ENCODE measurements around the gene PLAC1. TPM values are rescaled to one million over a fixed set of nuclear protein-coding genes. Genes with fewer than 3 reads are reported as not detected.

PLAC1 gene
- total and polyA plus RNA-seq, 7 donors: 0.06 to 1.4 TPM; not detected in 5

DNA sequence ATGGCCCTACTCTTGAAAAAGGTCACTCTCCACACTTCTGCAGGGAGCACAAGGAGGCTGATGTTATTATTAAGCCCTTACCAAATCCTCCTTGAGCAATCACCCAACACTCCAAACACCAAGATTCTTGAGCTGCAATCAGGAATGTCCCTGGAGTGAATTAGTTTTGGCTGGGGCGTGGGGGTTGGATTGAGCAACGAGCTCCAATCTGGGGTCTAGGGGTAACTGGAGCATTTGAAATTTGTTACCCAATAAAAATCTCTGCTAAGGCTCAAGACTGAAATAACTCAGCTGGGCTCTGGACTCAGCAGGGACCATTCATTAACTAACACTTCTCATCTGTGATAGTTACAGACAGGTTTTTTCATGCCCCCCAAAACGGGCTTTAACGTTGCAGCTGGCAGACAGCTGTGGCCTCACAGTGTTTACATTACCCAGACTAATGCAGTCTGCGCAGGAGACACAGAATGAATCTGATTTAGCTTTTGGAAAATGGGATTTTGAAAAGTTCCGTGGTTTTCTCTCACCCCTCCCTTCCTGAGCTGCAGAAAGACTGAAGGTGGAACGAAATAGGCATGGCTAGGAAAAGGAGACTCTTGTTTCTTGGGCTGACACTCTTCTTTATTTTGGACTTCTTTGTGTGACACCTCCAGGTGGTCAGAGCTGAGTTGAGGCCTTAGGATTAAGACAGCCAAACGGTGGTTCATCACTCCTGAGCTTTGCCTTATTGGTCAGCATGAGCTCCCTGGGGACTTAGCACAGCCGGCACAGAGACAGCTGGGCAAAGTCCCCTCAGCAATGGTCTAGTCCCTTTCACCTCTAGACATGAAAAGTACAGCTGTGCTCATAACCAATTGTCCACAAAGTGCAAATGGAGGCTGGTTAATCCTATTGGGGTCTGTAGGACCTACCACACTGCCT is 26.6 kb downstream of the PLAC1 start:
- 55 to 64% methylated on average over 9 of the region's 9 CpGs for WGBS, 2 donors
- intact Hi-C loops (cut with DNase I): no loop called here
- Histone ChIP-seq H3K27ac (peak overlapping the region in 1 of 4 donors; percentile 18), H3K9me3 (no peaks in the 10 kb centered on the region), H3K4me1 (no peaks in the 10 kb centered on the region), H3K36me3 (no peaks in the 10 kb centered on the region), H3K4me3 (no peak overlapping the region), H3K27me3 (no peaks in the 10 kb centered on the region)
- DNase-seq: peak; percentile 81
- TF ChIP-seq POLR2A (IDR thresholded peaks at IDR 0.05): no peak
- peak in 1 of 4 donors; percentile 7 for TF ChIP-seq POLR2AphosphoS5 (IDR thresholded peaks at IDR 0.05)
- TF ChIP-seq, protein P1, sequence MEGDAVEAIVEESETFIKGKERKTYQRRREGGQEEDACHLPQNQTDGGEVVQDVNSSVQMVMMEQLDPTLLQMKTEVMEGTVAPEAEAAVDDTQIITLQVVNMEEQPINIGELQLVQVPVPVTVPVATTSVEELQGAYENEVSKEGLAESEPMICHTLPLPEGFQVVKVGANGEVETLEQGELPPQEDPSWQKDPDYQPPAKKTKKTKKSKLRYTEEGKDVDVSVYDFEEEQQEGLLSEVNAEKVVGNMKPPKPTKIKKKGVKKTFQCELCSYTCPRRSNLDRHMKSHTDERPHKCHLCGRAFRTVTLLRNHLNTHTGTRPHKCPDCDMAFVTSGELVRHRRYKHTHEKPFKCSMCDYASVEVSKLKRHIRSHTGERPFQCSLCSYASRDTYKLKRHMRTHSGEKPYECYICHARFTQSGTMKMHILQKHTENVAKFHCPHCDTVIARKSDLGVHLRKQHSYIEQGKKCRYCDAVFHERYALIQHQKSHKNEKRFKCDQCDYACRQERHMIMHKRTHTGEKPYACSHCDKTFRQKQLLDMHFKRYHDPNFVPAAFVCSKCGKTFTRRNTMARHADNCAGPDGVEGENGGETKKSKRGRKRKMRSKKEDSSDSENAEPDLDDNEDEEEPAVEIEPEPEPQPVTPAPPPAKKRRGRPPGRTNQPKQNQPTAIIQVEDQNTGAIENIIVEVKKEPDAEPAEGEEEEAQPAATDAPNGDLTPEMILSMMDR (IDR thresholded peaks at IDR 0.05): no peak
- TF ChIP-seq EP300 (IDR thresholded peaks at IDR 0.05): no peak

DNA sequence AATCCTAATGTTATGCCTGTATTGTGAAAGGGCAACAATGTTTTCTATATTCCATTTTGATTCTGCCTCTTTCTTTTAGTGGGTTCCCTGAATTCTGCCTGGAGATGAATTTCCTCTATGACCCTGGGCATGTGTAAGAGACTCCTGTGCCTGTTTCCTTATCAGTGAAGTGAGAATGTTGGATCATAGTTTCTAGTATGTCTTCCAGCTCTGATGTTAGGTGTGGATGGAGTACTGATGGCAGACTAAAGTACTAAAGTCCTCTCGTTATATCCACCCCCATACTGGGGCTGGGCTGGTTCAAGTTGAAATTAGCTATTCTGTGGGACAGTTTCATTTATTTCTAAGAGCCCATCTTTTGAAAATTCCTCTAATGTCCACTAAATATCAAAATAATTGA is 29.6 kb downstream of the PLAC1 start:
- Histone ChIP-seq H3K27ac (no peak overlapping the region), H3K4me1 (no peaks in the 10 kb centered on the region), H3K4me3 (no peak overlapping the region), H3K36me3 (no peaks in the 10 kb centered on the region), H3K27me3 (no peaks in the 10 kb centered on the region), H3K9me3 (no peaks in the 10 kb centered on the region)
- intact Hi-C loops (cut with DNase I): no loop called here
- WGBS, 2 donors: 88 to 96% methylated on average over 1 of the region's 1 CpG
- TF ChIP-seq EP300 (IDR thresholded peaks at IDR 0.05) (no peak), POLR2A (IDR thresholded peaks at IDR 0.05) (no peak), POLR2AphosphoS5 (IDR thresholded peaks at IDR 0.05) (no peak)
- TF ChIP-seq, protein P1 (IDR thresholded peaks at IDR 0.05): no peak
- no peak for DNase-seq

DNA sequence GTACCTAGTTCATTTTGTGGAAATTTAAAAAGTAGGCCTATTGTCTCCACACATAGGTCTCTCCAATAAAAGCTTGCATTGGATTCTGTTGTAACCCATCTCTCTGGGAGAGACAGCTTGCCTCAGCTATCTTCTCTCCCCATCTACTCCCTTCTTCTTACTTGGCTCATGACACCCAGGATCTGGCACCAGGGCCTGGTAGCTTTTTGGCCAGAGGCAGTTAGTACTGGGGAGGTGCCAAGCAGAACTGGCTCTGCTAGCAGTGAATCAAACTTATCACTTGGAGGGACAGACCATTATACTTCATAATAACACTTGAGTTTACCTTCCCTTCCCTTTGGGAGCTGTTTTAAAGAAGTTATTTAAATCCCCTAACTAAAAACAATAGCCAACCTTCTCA is 31.8 kb downstream of the PLAC1 start:
- TF ChIP-seq EP300 (IDR thresholded peaks at IDR 0.05) (no peak), POLR2AphosphoS5 (IDR thresholded peaks at IDR 0.05) (no peak), POLR2A (IDR thresholded peaks at IDR 0.05) (no peak)
- TF ChIP-seq, protein P1 (IDR thresholded peaks at IDR 0.05): no peak
- no peak overlapping the region for H3K27ac ChIP-seq
- no peaks in the 10 kb centered on the region for H3K4me1 ChIP-seq
- H3K4me3 ChIP-seq: no peak overlapping the region
- no peaks in the 10 kb centered on the region for H3K9me3 ChIP-seq
- H3K36me3 ChIP-seq: no peaks in the 10 kb centered on the region
- DNase-seq: no peak
- H3K27me3 ChIP-seq: no peaks in the 10 kb centered on the region
- intact Hi-C loops (cut with DNase I): no loop called here

DNA sequence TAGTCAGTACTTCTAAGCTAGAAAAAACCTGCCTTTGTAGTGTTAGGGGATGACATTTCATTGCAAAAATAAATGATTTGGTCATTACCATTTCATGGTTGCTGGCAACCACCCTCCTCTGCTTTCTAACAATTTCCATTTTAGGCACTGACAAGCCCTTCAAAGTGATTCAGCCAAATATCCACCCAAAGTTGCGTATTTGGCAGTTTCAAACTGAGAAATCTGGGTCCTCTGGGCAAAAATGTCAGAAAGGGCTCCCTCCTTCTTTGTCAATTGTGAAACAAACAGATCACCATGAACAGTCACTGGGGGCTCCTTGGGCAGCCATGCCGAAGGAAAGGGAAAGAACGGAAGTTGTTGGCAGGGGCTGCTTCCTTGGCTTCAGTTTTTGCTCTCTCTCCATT is 33.0 kb downstream of the PLAC1 start:
- Histone ChIP-seq H3K36me3 (no peaks in the 10 kb centered on the region), H3K27me3 (no peaks in the 10 kb centered on the region), H3K27ac (no peak overlapping the region), H3K4me3 (no peak overlapping the region), H3K9me3 (no peaks in the 10 kb centered on the region), H3K4me1 (no peaks in the 10 kb centered on the region)
- intact Hi-C loops (cut with DNase I): no loop called here
- no peak for DNase-seq
- peak in 1 of 4 donors; percentile 29 for TF ChIP-seq POLR2AphosphoS5 (IDR thresholded peaks at IDR 0.05)
- TF ChIP-seq, protein P1 (IDR thresholded peaks at IDR 0.05): no peak
- 59 to 73% methylated on average over 3 of the region's 3 CpGs for WGBS, 2 donors
